ENCODE results near the gene OSBPL6.

GRCh38 chr2:178194600-178195389, 483 bp downstream of the OSBPL6 start:
- TF ChIP-seq CTCF (IDR thresholded peaks at IDR 0.05 in 4 of 5, conservative IDR thresholded peaks at IDR 0.05 in 1 of 5) = no peak
- no peak for TF ChIP-seq POLR2A (IDR thresholded peaks at IDR 0.05)

All from gastrocnemius medialis (tissue), 4 donors.